ENCODE measurements around the gene CDH4. TPM values are rescaled to one million over a fixed set of nuclear protein-coding genes. Genes with fewer than 3 reads are reported as not detected.

The CDH4 gene
- polyA plus RNA-seq, 5 donors: 3.6 to 8.1 (median 4.7) TPM

DNA sequence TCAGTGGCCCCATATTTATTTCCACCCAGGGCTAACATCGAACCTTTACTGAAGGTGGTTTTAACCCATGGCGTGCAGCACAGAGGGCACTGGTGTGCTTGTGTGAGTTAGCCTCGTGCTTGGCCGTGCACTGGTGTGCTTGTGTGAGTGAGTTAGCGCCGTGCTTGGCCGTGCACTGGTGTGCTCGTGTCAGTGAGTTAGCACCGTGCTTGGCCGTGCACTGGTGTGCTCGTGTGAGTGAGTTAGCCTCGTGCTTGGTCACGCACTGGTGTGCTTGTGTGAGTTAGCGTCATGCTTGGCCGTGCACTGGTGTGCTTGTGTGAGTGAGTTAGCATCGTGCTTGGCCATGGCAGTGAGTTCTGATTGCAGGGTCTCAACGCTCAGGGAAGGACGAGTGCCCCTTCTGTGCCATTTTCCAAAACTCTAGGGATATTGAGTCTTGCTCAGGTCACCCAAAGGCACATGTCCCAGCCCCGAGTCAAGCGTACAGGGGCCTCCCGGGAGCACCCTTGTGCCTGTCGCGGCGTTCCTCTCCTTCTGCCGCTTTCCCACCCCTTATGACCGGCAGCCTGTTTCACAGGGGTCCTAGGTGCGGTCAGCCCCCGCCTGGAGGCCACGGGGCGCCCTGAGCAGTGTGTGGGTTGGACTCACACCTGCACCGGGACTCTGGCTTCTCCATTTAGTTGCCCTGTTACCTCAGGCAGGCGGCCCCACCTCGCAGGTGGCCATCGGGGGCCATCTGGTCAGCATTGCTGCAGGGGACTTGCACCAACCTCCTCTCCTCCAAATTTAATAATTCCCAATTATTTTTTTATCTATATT lies 399.1 kb downstream of the CDH4 start:
- no peak for DNase-seq

DNA sequence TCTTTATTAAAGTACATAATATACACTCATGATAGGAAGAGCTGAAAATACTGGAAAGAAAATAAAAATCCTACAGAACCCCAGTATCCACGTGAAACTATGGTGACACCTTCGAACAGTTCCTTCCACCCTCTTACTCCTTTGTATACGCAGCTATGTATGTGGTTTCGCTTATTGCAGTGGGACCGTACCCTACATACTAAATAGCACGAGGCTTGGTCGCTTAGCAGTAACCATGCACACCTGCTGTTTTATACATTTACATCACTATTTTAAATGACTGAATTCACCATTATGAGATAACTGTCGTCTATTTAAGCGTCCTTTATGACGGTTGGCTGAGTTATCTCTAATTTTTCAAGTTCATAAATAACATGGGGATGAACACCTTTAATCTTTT lies 400.1 kb downstream of the CDH4 start:
- DNase-seq: no peak

DNA sequence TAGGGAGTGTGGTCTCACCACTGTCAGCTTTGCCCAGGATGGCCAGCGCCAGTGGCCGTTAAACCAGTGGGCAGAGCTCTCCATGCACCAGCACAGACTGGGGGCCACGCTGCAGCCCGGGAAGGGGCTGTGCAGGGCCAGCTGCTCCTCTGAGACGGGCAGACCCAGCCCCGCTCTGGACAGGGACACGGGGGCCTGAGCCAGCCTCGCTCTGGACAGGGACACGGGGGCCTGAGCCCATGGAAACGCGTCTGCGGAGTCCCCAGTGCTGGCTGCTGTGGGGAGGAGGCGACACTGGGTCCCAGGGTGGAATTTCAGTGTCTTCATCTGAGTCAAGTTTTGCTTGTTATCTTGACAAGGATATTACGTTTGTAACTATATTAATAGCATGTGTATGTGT lies 402.7 kb downstream of the CDH4 start:
- no peak for DNase-seq

DNA sequence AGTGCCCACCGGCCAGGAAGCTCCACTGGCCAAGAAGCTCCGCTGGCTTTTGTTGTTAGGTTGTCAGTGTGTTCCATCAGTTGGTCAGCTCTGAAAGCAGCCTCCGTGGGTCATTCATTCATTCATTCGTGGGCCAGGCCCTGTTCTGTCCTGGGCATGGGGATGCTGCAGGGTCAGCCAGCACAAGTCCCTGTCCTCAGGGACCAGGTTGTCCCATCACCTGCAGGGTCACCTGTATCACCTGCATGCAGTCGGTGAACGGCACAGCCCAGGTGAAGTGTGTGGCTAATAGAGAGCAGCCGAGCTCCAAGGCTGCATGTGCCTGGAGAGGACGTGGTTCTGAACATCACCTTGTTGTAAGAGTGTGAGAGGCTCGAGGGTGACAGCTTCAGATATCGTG lies 403.5 kb downstream of the CDH4 start:
- DNase-seq: no peak

DNA sequence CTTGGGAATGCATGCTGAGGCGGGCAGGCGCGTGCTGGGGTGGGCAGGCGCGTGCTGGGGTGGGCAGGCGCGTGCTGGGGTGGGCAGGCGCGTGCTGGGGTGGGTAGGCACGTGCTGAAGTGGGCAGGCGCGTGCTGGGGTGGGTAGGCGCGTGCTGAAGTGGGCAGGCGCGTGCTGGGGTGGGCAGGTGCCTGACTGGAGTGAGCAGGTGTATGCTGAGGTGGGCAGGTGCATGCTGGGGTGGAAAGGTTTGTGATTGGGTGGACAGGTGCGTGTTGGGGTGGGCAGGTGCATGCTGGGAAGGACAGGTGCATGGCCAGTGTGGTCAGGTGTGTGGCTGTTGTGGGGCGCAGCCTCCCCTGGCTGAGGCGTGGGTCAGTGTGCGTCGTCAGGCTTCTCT lies 404.1 kb downstream of the CDH4 start:
- no peak for DNase-seq

DNA sequence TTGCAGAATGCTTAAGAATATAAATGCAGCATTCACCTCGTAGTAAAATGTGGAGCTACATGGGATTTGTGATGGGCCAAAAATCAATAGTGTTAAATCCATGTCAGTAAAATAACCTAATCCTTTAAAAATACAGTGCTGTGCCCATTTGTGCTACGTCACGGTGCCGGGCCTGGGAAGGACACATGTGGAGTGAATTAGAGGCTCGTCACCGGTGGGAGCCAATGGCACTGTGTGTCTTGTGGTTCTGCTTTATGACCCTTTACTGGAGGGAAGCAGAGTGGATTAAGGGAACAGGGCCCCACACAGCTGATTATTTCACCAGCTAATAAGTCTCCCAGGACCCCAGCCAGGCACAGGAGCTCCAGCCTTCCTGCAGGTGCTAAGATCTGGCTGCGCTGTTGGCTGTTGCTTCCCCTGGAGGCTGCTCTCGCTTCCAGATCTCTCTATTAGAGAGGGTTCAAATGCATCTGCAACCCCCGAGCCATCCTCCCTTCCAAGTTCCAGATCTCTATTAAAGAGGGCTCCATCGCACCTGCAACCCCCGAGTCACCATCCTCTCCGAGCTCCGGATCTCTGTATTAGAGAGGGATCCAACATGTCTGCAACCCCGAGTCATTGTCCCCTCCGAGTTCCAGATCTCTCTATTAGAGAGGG lies 405.8 kb downstream of the CDH4 start:
- DNase-seq: no peak

DNA sequence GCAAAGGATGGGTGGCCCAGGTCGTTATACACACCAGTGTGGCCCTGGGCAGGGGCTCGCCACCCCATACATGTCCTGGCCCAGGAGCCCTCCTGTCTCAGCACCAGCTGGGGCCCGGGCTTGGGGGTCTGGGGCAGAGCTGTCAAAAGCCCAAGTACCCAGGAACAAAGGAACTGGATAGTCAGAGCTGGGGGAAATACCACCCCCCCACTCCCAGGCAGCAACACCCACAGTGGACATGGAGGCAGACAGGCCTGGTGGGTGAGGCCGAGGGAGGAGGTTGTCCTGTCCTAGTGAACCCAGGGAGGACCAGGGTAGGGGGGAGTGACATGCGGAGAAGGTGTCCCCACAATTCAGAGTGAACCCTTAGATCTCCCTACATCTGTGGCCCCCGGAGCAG lies 406.5 kb downstream of the CDH4 start:
- no peak for DNase-seq

DNA sequence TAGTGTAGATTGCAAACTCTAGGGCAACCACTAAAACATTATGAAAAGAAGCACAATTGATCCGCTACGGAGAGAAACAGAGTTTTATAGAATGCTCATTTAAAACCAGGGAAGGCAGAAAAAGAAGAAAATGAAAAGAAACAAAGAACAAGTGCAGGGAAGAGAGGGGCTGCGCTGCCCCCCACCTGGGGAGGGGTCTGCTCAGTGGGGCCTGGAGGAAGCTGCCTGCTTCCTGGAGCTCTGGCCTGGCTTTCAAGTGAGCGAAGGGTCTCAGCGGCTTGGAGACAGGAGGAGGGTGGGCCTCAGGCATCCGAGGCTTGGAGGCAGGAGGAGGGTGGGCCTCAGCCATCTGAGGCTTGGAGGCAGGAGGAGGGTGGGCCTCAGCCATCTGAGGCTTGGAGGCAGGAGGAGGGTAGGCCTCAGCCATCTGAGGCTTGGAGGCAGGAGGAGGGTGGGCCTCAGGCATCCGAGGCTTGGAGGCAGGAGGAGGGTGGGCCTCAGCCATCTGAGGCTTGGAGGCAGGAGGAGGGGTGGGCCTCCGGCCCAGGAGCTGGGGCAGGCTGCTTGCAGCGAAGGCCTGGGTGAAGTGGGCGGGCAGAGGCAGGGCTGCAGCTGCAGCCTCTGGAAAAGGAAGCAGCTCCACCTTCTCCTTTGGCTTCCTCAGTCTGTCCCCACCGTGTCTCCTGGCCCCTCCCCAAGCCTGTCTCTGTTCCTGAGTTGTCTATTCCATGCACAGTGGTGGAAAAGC lies 407.4 kb downstream of the CDH4 start:
- DNase-seq: no peak

DNA sequence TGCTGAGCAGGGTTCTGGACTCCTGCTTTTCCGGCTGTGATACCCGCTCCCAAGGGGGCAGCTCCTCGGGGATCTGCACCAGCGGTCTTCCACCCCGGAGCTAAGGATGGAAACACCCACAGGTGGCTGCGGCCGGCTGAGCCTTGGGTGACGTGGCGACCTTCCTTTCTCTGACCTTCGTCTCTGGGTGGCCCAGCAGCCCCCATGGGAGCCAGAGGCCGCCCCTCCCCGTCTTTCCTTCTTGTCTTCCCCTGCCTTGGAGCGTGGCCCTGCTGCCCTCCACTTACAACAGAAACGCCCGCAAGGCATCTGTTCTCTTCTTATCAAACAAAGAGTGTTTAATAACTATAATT lies 407.9 kb downstream of the CDH4 start:
- no peak for DNase-seq

DNA sequence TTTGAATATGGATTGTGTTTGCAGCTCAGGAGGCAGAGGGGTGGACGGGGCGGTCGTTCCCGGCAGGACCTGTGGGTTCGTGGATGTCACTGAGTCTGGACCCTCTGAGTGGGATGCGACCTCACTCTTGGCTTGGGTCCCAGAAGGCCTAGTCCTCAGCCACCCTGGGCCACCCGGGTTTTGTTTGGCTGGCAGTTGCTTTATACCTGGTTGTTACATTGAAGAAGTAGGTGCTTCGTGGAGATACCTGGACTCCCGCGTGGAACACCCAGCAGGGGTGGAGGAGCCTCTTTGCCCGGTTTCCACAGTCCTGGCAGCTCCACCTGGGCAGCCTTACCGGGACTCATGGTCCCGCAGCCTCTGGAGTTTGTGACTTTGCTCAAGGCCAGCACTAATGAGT lies 408.5 kb downstream of the CDH4 start:
- no peak for DNase-seq

DNA sequence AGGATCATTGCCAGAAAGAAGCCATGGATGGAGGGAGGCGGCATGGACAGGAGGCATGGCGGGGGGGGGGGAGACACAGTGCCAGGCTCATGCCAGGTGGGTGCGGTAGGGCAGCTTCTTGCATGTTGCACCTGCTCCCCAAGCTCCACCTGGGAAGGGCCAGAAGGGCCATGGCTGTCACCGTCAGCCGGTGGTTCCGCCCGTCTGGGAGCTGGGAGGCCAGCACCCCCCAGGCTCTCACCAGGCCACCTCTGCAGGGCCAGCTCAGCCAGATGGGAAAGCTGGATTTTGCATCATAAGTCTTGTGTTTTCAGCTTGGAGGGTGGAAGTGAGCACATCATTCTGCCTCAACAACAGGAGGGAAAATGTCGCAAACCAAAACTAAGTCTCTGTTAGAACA lies 409.0 kb downstream of the CDH4 start:
- no peak for DNase-seq

DNA sequence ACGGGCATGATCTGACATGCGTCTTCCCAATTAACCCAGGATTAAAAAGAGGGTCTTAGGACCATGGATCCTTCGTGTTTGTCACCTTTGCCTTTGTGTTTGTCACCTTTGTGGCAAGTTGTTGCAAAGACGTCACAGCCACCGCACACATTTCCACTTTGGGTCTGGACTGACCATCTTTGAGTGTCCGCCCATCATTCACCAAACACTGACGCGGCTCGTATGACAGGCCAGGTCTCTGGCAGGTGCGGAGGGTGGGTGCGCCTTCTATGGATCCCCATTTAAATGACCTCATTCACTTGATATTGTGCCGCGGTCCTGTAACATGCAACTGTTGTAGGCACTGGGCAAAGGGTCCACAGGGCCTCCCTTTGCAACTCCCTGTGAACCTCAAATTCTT lies 409.5 kb downstream of the CDH4 start:
- no peak for DNase-seq

DNA sequence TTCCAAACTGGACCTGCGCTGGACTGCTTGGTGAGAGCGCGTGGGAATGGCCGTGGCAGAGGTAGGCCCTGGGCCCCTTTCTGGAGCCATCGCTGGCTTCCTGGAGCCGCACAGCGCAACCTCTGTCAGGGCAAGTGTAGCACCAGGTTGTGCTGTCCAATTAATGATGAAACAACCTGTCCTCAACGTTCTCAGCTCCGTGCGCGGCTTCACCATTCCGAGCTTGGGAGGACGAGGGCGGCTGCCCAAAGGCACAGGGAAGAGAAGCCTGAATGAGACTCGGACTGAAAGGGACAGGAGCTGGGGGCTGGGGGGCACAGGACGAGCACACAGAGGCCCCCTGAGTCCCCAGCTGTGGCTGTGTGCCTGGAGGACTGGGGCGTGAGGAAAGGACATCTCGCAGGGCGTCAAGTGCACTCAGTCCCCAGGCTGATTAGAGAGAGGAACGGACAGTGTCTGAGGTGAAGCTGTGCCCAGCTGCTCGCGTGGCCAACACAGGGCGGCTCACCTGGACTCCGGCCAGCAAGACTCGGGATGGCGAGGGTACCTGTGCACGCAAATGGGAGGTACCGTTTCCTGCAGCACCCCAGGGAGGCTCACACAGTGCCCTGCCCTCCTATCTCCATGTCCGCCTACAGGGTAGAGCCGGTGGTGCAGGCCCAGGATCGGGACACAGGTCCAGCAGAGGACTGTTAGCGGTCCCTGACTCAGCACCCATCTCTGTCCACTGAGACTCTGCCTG lies 410.3 kb downstream of the CDH4 start:
- no peak for DNase-seq

DNA sequence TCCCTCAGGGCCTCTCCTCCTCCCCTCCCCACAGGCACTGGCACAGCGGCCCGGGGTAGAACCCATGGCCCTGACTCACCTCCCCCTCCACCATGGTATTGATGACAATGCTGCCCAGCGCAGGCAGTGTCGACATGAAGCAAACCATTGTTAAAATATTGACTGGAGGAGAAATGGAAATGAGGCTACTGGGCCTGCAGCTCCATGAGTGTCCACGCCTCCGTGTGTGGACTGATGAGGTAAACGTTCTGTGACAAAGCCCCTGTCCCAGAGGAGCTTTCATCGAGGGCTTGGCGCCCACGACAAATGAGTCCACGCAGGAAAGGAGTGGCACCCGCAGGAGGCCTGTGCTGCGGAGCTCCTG lies 410.9 kb downstream of the CDH4 start:
- no peak for DNase-seq

DNA sequence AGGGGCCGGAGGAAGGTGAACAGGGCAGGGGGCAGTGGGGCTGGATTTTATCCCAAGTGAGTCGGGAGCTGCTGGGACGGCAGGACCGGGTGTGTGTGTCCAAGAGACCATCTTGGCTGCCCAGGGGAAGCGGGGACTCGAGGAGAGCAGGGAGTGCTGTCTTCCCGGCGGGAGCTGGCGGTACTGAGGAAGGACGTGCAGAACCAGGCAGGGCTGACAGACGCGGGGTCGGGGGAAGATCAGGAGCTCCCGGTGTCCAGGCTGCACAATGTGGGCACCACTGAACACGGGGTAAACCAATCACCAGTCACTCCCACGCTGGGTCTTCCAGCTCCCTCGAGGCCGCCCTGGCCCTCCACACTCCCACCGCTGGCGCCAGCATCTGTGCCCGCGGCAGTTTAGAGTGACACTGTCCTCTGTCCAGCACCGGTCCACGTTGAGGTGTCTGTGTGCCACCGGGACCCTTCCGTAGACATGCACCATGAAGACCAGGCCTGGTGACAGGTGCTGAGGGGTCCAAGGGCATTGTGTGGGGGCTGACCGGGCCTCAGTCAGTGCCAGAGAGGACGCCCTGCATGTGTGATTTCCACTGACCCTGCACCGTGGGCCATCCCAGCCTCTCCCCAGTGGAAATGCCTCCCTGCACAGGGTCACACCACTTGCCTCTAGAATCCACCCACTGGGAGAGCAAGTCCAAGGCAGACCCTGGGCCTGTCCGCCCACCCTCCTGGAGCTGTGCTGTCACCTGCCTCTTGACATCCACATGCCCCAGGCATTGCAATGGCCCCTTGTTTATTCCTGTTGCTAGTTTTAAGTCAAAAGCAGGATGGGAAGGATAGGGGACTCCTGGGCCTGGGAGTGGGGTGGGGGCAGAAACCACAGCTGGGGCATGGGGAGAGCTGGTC lies 411.7 kb downstream of the CDH4 start:
- DNase-seq: no peak

DNA sequence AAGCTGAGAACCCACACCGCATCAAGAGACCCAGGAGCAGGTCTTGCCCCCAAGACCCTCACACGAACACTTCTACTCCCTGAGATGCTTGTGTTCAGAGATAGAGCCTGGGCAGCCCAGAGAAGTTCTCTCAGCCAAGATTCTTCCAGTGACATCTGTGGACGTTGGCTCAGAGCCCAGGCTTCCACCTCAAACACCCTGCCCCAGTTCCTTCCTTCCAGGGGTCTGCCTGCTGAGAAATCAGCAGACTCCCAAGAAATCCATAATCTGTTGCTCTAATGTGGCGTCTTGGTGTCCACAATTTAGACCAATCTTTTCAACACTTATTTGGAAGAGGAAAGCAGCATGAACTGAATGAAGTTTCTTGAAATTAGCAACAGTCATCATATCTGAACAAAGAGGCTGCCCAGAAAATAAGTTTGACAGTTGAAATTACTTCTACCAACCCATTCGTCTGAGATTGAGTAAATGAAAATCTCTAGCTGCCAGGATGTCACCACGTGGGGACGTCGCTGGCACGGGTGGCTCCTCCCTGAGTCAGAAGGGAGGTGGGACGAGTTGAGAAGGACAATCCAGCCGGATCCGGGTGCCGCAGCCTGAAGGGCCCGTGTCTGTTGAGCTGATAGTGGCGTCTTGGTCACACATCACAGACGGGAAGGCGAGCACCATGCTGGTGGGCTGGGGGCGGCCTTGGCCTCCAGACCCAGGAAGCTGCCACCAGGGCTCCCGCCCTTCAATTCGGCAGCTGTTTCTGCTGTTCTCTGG lies 412.7 kb downstream of the CDH4 start:
- peak in 1 of 2 donors; percentile 22 for DNase-seq

DNA sequence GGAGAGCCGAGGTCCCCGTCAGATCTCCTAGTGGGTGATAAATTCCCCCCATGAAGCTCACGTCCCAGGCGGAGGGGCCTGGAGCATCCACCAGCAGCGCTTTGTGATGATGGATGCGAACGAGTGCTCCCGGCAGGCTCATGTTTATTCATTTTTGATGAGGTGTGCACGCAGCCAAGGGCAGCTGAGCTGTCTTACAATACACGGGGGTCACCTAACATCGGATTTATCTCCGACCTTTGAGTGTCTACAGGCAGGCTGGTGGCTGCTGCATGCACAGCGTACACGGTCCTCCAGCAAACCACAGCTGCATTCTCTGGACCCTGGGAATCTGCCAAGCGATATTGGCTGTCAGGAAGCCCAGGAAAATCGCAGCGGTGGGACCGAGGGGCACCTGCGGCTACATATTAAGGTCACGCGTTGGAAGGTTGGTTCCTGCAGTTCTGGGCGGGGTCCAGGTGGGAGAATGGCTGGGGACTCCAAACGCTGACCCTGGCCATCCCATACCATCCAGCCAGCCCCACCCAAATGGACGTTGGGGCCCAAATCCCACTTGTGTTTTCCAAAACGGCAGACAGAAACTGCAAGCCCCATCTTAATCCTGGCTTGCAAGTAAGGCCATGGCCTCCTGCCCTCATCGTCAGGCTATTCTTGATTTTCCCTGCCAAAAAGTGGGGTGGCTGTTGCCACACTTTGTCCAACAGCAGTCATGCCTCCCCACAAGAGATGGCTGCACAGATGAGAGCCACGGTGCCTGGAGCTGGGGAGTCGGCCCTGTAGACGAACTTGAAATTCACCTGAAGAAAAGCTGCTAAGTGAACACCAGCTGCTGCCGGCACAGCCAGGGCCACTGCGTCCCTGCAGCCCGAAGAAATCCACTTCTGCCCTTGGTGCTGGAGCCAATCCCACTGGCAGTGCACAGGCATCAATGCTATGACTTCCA lies 413.7 kb downstream of the CDH4 start:
- no peak for DNase-seq

DNA sequence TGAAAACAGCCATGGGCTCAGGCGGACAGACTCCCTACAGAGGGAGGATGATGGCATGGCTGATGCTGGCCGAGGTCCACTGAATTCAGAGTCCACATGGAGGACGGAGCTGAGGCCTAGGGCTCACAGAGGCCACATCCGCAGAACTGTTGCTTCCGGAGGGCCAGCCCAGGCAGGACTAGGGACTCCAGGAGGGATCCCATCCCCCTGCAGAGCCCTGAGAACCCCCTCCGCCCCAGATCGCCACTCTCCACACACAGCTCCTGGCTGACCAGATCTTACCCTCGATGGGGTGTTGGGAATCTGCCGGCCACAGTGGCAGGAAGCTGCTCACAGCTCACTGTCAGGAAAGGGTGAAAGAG lies 414.4 kb downstream of the CDH4 start:
- DNase-seq: no peak

DNA sequence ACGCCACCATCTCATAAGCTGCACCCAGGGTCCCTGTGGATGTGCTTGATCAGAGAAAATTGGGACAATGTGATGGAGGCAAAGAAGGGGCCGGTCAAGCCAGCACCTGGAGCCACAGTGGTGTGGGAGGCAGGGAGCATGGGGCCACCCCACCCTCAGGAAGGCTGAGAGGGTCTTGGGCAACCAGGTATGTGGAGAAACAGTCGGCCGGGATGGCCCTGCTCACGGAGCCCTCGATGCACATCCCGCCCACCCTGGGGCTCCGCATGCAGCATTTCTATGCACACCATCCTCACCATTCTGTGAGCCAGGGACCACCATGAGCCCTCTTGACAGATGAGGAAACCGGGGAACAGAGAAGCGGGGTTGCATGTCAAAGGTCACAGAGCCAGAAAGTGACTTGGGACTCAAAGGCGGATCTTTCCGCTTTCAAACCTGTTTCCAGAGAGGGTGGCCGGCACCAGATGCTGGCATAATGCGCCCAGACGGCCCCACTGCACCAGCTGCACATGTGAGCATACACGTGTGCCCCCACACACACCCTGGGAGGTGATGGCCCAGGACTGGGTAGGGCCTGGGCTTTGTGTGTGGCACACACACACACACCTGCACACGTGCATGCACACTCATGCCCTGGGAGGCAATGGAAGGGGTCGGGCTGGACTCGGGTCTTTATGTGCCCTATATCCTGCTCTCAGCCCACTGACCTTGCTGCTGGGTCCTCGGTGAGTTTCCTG lies 415.2 kb downstream of the CDH4 start:
- DNase-seq: no peak
